Neural crest cell (in vitro differentiated cells): ENCODE data around the gene GFER. TPM values are rescaled to one million over a fixed set of nuclear protein-coding genes. Genes with fewer than 3 reads are reported as not detected.
"Not testable (repeated sequence)": the region's sequence is repeated elsewhere in the genome, so short reads cannot be mapped to it uniquely, and the experiment has no call there.

Experiments used
- DNase-seq: peaks from one replicate; pipeline ENCODE4 v3.0.0; 2021; ENCODE audit warnings: low read depth, mixed read lengths, low spot score
- H3K27ac Mint-ChIP-seq: one replicate; pipeline ENCODE4 v1.8.0; 2021; ENCODE audit warnings: mild to moderate bottlenecking, mixed read lengths; ENCODE audit not compliant: unreplicated experiment
- H3K27me3 Mint-ChIP-seq: 2 replicates; pipeline ENCODE4 v1.8.0; 2021; ENCODE audit warnings: low read depth, mild to moderate bottlenecking, mixed read lengths
- H3K36me3 Mint-ChIP-seq: 2 replicates; pipeline ENCODE4 v1.8.0; 2021; ENCODE audit warnings: low read depth, mild to moderate bottlenecking, mixed read lengths
- H3K4me1 Mint-ChIP-seq: 2 replicates; pipeline ENCODE4 v1.8.0; 2021; ENCODE audit warnings: mixed read lengths
- H3K4me3 Mint-ChIP-seq: one replicate; pipeline ENCODE4 v1.8.0; 2021; ENCODE audit warnings: mild to moderate bottlenecking, mixed read lengths
- H3K9me3 Mint-ChIP-seq: 2 replicates; pipeline ENCODE4 v1.8.0; 2021; ENCODE audit warnings: mixed read lengths
- total RNA-seq: library from RNA; stranded (reverse); gene quantifications from 2 replicates; pipeline ENCODE4 v1.2.1, GENCODE V29; 2021
- TF ChIP-seq, protein P1 (sequence below): fragments of 200-600 bp; sonication (generic); conservative IDR thresholded peaks from 2 replicates; pipeline ENCODE4 v1.5.0; 2021; ENCODE audit warnings: antibody characterized with exemption, mild to moderate bottlenecking

The GFER gene
- total RNA-seq, 1 donor from 2014 or later: 42.5 TPM

DNA sequence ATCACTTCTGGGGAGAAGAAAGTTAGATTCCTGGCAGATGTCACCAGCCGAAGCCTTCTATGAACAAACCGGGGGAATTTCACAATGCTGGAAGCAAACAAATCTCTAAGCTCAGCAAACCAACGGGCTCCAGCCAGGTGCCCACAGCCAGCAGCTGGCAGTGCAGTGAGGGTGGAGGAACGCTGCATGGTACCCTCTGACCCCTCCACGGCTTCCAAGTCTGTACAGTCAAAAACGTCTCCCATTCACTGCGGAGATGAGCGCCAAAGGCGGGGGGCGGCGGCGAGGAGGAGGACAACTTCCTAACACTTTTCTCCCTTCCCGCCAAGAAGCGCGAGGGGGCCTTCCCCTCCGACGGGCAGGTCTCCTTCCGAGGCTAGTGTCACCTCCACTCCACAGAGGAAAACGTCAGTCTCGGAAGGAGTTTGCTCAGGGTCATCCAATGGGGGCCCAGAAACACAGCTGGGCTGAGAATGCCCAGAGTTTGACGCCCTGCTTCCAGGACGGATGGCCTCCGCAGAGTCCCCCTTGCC, 24.7 kb downstream of the GFER start:
- Mint-ChIP-seq H3K9me3 (no peaks in the 10 kb centered on the region), H3K4me1 (peaks cover 25% of the 10 kb centered on the region), H3K27me3 (no peaks in the 10 kb centered on the region), H3K4me3 (peak overlapping the region; percentile 88), H3K36me3 (no peaks in the 10 kb centered on the region), H3K27ac (peak overlapping the region; percentile 75)
- TF ChIP-seq, protein P1, sequence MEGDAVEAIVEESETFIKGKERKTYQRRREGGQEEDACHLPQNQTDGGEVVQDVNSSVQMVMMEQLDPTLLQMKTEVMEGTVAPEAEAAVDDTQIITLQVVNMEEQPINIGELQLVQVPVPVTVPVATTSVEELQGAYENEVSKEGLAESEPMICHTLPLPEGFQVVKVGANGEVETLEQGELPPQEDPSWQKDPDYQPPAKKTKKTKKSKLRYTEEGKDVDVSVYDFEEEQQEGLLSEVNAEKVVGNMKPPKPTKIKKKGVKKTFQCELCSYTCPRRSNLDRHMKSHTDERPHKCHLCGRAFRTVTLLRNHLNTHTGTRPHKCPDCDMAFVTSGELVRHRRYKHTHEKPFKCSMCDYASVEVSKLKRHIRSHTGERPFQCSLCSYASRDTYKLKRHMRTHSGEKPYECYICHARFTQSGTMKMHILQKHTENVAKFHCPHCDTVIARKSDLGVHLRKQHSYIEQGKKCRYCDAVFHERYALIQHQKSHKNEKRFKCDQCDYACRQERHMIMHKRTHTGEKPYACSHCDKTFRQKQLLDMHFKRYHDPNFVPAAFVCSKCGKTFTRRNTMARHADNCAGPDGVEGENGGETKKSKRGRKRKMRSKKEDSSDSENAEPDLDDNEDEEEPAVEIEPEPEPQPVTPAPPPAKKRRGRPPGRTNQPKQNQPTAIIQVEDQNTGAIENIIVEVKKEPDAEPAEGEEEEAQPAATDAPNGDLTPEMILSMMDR: no peak
- no peak for DNase-seq

DNA sequence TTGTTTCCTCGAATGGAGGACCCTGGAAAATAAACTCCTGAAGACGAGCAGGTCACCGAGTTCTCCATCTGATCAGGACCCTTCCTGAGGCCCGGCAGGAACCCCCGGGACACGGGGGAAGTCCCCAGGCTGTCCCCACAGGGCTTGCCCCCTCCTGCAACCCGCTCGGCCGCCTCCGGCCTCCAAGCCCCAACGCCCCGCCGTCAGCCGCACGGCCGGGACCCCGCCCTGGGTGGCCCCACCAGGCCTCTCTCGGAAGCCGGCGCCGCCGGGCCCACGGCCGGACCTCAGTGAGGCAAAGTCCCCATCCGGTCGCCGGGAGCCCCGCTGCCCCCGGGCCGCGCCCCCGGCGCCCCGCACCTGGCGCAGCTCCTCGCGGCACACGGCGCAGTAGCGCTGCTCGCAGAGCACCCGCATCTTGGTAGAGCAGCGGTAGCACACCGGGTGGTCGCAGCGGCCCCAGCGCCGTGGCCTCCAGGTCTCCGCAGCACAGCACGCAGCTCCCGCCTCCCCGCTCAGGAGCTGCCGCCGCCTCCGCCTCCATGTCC, 25.2 kb downstream of the GFER start:
- H3K27me3 Mint-ChIP-seq: no peaks in the 10 kb centered on the region
- H3K4me1 Mint-ChIP-seq: peaks cover 25% of the 10 kb centered on the region
- H3K4me3 Mint-ChIP-seq: peak overlapping the region; percentile 88
- DNase-seq: no peak
- no peaks in the 10 kb centered on the region for H3K9me3 Mint-ChIP-seq
- no peaks in the 10 kb centered on the region for H3K36me3 Mint-ChIP-seq
- TF ChIP-seq, protein P1: no peak
- no peak overlapping the region for H3K27ac Mint-ChIP-seq

DNA sequence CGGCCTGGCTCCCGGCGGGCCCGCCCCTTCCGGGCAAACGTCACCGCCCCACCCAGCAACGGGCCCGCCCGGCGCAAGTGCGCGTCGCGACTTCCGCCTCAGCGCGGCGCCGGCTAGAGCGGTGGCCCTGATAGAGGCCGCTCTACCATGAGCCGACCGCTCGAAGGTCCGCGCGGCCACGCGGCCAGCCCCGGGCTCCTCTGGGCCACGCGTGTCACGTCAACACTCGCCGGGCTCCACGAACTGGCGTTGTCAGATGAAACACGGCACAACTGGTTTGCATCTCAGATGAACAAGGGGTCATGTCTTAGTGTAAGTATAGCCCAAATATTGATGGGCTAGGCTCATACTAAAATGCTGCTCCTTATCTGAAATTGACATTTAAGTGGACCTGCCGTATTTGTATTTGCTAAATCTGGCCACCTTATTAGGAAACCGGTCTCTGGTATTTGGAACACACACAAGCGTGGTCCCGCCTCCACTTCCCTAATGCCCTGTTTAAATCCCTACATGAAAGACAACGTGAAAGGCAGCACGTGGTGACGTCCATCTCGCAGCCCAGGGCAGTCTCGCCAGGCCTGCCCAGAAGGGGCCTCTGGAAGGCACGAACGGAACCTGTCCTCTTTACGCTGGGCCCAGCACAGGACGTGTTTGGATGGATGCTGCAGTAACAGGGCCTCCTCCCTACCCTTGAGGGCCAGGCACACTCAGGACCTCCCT, 26.0 kb downstream of the GFER start, which contains the start of gene ZNF598:
TSS of gene ZNF598 (minus strand) at position 31 of the 720 bp plus-strand sequence.
- H3K9me3 Mint-ChIP-seq: no peaks in the 10 kb centered on the region
- TF ChIP-seq, protein P1: peak; percentile 23
- peak within 1 kb of the TSS; percentile 95 for H3K4me3 Mint-ChIP-seq
- no peaks in the 10 kb centered on the region for H3K27me3 Mint-ChIP-seq
- peaks cover 25% of the 10 kb centered on the region for H3K4me1 Mint-ChIP-seq
- no peaks in the 10 kb centered on the region for H3K36me3 Mint-ChIP-seq
- peak within 1 kb of the TSS; percentile 89 for H3K27ac Mint-ChIP-seq
- DNase-seq: peak; percentile 62

DNA sequence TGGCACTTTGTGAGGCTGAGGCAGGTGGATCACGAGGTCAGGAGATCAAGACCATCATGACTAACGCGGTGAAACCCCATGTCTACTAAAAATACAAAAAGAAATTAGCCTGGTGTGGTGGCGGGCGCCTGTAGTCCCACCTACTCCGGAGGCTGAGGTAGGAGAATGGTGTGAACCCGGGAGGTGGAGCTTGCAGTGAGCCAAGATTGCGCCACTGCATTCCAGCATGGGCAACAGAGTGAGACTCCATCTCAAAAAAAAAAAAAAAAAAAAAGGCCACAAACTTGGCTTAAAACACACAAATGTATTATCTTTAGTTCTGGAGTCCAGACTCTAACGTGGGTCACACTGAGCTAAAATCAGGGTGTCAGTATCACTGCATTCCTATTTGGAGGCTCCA, 27.7 kb downstream of the GFER start:
- not testable (repeated sequence) for H3K27me3 Mint-ChIP-seq, DNase-seq

DNA sequence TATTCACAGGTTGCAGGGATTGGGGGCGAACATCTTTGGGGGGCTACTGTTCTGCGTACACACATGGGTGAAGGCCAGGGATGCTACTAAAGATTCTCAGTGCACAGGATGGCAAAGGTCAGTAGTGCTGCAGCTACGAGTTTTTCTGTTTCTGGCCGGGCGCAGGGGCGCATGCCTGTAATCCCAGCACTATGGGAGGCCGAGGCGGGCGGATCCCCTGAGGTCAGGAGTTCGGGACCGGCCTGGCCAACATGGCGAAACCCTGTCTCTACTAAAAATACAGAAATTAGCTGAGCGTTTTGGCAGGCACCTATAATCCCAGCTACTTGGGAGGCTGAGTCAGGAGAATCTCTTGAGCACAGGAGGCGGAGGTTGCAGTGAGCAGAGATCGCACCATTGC, 29.5 kb downstream of the GFER start:
- Mint-ChIP-seq H3K4me1 (peaks cover 11% of the 10 kb centered on the region), H3K27ac (no peak overlapping the region), H3K27me3 (peaks cover 11% of the 10 kb centered on the region), H3K4me3 (peak overlapping the region; percentile 59), H3K9me3 (no peaks in the 10 kb centered on the region), H3K36me3 (no peaks in the 10 kb centered on the region)
- no peak for DNase-seq
- TF ChIP-seq, protein P1: no peak

More for the DNA sequence above, 27.7 kb downstream of the GFER start:
- H3K4me1 Mint-ChIP-seq: peaks cover 21% of the 10 kb centered on the region
- not testable (repeated sequence) for H3K4me3 Mint-ChIP-seq, H3K27ac Mint-ChIP-seq, H3K36me3 Mint-ChIP-seq, H3K9me3 Mint-ChIP-seq
